ENCODE measurements around the gene SACS.

- TF ChIP-seq EZH2 (IDR thresholded peaks at IDR 0.05; ENCODE audit: borderline replicate concordance, insufficient read depth, low read depth, low read length, poor library complexity, severe bottlenecking) (no peak), CTCF (IDR thresholded peaks at IDR 0.05) (no peak)
Measured at GRCh38 chr13:23472189-23472588, 38.7 kb upstream of the SACS start.
